Dermis microvascular lymphatic vessel endothelial cell (primary cell): ENCODE results near the gene DENR. TPM values are rescaled to one million over a fixed set of nuclear protein-coding genes. Genes with fewer than 3 reads are reported as not detected.
"Not testable (repeated sequence)": the region's sequence is repeated elsewhere in the genome, so short reads cannot be mapped to it uniquely, and the experiment has no call there.

Experiments
- DNase-seq, 2 donors: peaks; one replicate each; pipeline versions ENCODE4 v3.0.0 to v3.0.0-alpha.2; 2010; ENCODE audit warnings: low read depth in 2 of 2
- total RNA-seq: library from RNA; depleted of rRNA; stranded (reverse); fragments of >200 nt; gene quantifications from 2 replicates; pipeline ENCODE4 v1.2.1, GENCODE V29; 2014

Gene DENR
- 23.8 and 30.7 TPM in 2 replicates for total RNA-seq

GRCh38 chr12:122752464-122753318 is at the start of gene DENR:
TSS of gene DENR (plus strand) at chr12:122752824. CDS start at chr12:122753702, 878 bp downstream.
- DNase-seq: peak; percentile 89 to 96

GRCh38 chr12:122702890-122703611 is 49.6 kb upstream of the DENR start, which contains the start of gene HCAR2:
TSS of gene HCAR2 (minus strand) at chr12:122703357. CDS start at chr12:122703283, 74 bp downstream.
- not testable (repeated sequence) for DNase-seq

GRCh38 chr12:122703841-122704240 is 48.8 kb upstream of the DENR start:
- not testable (repeated sequence) for DNase-seq

GRCh38 chr12:122709287-122709686 is 43.3 kb upstream of the DENR start:
- not testable (repeated sequence) for DNase-seq

DNA sequence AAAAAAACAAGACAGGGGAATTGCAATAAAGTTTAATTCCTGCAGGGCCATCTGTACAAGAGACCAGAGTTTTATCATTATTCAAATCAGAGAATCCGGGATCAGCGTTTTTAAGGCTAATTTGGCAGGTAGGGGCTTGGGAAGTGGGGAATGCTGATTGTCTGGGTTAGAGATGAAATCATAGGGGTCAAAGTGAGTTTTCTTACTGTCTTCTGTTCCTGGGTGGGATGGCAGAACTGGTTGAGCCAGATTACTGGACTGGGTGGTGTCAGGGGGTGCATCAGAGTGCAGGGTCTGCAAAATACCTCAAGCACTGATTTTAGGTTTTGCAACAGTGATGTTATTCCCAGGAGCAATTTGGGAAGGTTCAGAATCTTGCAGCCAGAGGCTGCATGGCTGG is 42.3 kb upstream of the DENR start:
- DNase-seq: not testable (repeated sequence)

DNA sequence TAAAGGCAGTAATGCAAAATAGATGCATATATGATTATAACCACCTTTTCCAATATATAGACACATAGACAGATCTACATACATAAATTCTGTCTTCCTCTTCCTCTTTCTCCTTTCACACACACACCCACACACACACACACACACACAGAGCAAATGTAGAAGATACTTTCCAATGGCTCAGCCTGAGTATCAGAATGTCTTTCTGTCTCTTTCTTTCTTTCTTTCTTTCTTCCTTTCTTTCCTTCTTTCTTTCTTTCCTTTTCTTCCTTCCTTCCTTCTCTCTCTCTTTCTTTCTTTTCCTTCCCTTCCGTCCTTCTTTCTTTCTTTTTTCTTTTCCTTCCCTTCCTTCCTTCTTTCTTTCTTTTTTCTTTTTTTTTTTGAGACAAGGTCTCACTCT is 41.4 kb upstream of the DENR start:
- not testable (repeated sequence) for DNase-seq

DNA sequence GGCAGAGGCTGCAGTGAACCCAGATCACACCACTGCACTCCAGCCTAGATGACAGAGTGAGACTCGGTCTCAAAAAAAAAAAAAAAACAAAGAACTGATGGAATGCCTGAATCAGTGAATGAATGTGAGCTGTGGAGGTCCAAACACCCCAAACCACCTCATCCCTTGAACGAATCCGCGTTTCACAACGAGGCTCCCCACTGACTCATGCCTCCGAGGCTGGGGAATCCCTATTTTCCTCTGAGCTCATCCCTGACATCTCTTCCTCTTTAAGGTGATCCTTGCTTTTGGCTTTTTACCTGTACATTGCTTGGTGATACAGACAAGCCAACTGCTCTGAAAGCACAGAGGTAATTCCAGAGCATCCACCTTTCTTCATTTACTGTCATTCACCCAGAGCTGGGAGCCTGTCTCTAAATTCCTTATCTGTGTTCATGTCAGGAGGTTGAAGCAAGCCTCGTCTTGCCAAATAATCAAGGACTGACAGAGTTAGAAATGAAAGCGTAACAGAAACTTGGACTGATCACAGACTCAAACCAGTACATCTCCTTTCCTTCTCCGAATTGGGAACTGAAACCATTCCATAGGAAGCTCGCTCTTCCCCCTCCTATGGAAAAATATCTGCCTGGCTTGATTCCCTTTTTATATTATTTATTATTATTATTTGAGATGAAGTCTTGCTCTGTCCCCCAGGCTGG is 39.0 kb upstream of the DENR start:
- not testable (repeated sequence) for DNase-seq

DNA sequence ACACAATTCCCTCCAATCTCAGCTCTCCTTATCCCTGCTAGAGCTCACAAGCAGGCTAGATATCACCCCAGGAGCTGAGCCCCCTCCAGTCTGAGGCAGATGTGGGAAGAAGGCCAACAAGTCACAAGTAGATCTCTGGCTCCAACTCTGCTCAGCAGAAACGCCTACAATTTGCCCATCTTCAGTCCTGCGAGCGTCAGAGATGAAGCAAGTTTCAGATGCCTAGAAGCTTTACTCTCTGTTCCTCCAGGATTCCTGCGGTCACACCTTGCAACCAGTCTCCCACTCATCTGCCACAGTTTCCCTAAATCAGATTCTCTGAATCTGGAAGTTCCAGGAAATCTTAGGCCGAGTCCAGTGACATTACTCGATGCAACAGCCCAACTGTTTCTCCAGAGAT is 37.4 kb upstream of the DENR start:
- DNase-seq: not testable (repeated sequence)

DNA sequence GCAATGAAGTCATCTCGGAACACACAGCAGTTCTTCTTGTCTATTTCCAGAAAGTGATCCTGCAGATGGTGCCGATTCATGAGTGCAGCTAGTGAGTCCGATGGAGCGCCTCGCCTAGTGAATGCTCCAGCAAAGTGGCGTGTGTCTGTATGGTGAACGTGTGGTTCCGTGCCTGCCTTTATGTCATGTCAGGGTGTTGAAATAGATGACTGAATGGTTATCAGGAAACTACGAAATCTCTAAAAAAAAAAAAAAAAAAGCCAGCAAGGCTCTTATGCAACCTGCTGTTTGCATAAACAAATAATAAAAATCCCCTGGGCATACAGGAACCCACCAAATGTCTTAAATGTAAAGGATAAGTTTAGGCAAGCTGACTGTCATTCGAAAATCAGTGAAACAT is 36.0 kb upstream of the DENR start, which contains the start of gene HCAR3:
Gene HCAR3 (minus strand): TSS at position 154 of the 400 bp plus-strand sequence. CDS start 74 bp downstream, at position 80.
- not testable (repeated sequence) for DNase-seq

DNA sequence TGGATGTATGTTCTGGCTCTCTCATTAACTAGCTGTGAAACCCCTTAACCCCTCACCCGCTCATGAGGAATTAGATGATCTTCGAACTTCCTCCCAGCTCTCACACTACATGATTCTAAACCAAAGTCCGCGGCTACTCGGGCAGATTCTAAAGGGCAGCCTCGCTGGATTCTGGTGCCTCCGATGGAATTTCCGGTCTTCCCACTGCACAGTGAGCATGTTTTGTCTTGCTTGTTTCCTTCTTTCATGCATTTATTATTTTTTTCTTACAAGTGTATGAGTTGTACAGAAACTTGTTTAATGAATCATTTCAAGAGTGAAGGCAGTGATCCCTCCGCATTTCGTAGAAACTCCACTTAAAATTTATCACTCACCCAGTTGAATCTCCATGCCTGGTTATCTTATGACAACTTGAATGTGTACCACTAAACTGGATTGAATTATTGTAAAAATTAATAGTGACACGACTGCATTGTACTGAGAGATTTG is 31.5 kb upstream of the DENR start:
- peak in 1 of 2 donors; percentile 47 for DNase-seq

DNA sequence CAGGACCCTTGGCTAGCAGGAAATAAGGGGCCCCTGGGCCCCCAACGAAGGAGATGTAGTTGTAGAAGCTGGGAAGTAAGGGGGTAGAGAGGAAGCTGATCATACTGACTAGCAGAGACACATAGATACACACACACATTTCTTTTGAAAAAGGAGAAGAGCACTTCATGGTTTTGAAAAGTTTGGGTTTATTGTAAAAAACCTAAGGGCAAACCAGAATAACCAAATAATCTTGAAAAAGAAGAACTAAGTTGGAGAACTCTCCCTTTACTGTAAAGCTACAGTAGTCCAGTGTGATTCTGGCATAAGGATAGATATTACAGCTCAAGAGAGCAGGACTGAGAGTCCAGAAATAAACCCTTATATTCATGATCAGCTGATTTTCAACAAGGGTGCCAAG is 30.2 kb upstream of the DENR start:
- DNase-seq: no peak

DNA sequence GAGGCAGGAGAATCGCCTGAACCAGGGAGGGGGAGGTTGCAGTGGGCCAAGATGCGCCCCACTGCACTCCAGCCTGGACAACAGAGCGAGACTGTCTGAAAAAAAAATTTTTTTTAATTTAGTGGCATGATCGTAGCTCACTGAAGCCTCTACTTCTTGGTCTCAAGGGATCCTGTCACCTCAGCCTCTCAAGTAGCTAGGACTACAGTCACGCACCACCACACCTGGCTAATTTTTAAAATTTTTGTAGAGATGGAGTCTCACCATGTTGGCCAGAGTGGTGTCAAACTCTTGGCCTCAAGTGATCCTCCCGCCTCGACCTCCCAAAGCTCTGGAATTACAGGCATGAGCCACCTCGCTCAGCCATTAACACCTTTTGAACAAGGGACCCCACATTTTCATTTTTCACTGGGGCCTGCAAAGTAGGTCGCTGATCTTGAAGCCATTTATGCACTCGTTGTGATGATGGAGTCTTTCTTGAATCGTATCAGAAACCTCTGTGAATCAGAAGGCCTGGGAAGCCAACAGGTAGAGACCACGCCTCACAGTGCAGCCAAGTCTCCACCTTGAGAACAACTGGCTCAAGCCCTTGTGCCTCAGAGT is 27.9 kb upstream of the DENR start:
- DNase-seq: no peak

GRCh38 chr12:122725452-122726079 is 27.1 kb upstream of the DENR start:
- DNase-seq: no peak

DNA sequence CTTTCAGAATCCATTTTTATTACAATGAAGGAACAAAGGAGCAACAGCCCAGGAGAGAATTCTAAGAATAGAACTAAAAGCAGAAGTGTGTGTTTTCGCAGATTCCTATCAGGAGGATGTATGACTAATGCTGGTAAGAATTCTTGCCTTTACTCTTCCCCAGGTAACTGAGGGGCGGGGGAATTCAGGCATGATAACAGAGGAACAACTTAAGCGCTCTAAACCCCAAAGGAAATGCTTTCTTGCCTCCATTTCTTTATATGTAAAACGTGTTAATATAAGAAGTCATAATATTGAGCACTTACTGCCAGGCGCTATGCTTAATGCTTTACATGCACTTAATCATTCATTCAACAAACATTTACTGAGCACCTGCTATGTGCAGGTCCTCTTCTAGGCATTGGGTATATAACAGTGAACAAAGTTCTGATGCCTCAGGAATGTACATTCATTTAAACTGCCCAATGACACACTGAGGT is 26.5 kb upstream of the DENR start:
- peak in 1 of 2 donors; percentile 76 for DNase-seq

DNA sequence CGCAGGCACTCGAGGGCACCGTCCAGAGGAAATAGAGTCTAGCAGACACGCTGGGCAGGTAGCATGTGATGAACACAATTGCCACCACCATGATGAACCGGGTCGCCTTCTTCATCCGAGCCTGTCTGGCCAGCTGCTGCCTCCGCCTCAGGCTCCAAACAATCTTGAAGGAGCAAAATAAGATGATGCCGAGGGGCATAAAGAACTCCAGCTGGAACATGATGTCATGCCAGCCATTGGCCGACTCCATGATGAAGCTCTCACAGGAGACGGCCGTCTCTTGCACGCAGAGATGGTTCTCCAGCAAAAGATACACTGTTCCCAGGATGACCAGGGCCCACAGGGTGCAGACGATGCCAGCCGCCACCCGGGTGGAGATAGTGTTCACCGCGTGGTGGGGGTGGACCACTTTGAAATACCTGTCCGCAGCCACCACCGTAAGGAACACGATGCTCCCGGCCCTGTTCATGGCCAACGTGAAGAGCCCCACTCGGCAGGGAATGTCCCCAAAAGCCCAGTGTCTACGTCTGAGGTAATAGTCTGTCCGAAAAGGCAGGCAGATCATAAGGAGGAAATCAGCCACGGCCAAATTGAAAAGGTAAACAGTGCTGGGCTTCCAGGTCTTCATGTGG is 22.9 kb upstream of the DENR start:
- no peak for DNase-seq

DNA sequence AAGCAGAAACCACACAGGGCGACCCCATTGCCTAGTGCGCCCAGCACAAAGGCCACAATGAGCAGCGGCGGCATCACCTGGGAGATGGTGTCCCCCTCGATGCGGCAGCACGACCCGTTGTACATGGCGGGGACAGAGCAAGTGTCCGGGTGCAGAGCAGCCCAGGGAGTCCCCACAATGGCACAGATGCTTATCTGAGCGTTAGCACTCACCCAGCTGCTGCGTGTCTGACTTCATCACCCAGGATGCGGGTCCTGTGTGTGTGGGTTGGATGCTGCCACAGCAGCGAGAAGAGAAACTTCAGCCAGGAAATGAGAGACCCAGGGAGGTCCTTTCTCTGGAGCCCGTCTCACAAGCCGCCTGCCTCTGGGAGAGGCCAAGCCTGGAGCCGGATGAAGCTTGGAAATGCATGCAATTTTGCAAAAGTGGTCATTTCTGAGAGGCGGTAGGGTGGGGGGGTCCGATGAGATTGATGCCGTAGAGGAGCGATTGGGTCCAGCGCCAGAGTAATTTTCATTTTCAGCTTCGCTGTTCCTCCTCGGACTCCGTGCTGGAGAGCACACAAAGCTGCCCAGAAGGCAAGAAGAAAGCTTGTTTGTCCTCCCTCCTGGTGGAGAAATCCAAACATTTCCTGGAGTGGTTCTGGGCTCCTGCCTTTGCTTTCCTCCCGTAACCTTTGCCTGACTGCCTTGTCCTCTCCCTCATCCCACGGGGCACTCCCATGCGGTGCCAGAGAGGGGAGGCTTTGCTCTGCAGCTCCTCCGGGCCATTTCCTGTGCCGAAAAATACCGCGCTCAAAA is 22.2 kb upstream of the DENR start, which contains the start of gene HCAR1:
Gene HCAR1 (minus strand): TSS at position 630 of the 800 bp plus-strand sequence. CDS start 505 bp downstream, at position 125.
- no peak for DNase-seq

- no peak for DNase-seq
These were observed 20.5 kb upstream of the DENR start for GRCh38 chr12:122732170-122732569.

DNA sequence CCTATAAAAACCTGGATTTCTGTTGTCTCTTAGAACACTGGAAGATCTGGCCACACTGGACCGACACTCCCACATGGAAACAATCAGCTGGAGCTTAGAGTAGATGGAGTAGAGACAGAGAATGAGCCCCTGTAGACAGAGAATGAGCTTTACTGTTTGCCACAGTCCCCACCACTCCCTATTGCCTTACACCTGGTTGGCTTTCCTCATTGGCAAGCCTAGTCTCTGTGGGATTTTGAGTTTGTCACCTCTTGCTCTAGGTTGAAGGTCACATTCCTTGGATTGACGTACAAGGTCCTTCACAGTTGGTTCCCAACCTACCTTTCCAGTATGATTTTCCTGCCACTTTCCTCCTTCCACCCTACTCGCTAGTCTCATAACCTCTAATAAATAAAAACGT is 20.0 kb upstream of the DENR start:
- no peak for DNase-seq

DNA sequence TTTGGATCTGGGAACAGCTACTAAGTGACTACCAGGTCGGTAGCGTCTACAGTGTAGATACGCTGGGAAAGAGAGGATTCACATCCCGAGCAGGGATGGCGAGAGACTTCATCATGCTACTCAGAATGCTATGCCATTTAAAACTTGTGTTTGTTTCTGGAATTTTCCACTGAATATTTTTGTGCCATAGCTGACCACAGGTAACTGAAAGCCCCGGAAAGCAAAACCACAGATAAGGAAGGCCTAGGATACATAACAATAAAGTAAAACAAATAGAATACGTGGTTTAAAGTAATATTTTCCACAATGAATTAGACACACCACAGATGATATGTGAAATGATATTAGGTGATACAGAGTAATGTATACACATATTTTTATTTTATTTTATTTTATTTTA is 14.1 kb upstream of the DENR start:
- no peak for DNase-seq
